IPS-18a (cell line): ENCODE measurements around the gene MGME1.
"Not testable (repeated sequence)": the region's sequence is repeated elsewhere in the genome, so short reads cannot be mapped to it uniquely, and the experiment has no call there.

Source experiments
- H3K27ac ChIP-seq: one replicate; pipeline ENCODE4 v1.5.1; 2013; ENCODE audit warnings: low read length
- H3K27me3 ChIP-seq: one replicate; pipeline ENCODE4 v1.6.1; 2013; ENCODE audit warnings: mild to moderate bottlenecking, low read length; ENCODE audit not compliant: control insufficient read depth, insufficient read depth
- H3K36me3 ChIP-seq: one replicate; pipeline ENCODE4 v1.6.1; 2013; ENCODE audit warnings: low read depth, low read length; ENCODE audit not compliant: control insufficient read depth
- H3K4me1 ChIP-seq: one replicate; pipeline ENCODE4 v1.6.1; 2013; ENCODE audit warnings: low read depth, low read length; ENCODE audit not compliant: control insufficient read depth
- H3K4me3 ChIP-seq: one replicate; pipeline ENCODE4 v1.5.1; 2013; ENCODE audit warnings: low read length
- H3K9ac ChIP-seq: one replicate; pipeline ENCODE4 v1.6.1; 2013; ENCODE audit warnings: mild to moderate bottlenecking, low read length, moderate library complexity
- H3K9me3 ChIP-seq: one replicate; pipeline ENCODE4 v1.6.1; 2013; ENCODE audit warnings: low read depth, low read length; ENCODE audit not compliant: control insufficient read depth

The MGME1 gene

GRCh38 chr20:17955302-17955701, 13.5 kb upstream of the MGME1 start:
- Histone ChIP-seq H3K27me3 (no peaks in the 10 kb centered on the region), H3K9me3 (no peaks in the 10 kb centered on the region), H3K4me3 (no peak overlapping the region), H3K9ac (no peak overlapping the region), H3K36me3 (peaks cover 74% of the 10 kb centered on the region), H3K4me1 (peaks cover 15% of the 10 kb centered on the region), H3K27ac (no peak overlapping the region)

GRCh38 chr20:17956099-17956685, 12.6 kb upstream of the MGME1 start:
- peaks cover 20% of the 10 kb centered on the region for H3K4me1 ChIP-seq
- no peak overlapping the region for H3K9ac ChIP-seq
- H3K36me3 ChIP-seq: peaks cover 66% of the 10 kb centered on the region
- H3K27ac ChIP-seq: no peak overlapping the region
- no peaks in the 10 kb centered on the region for H3K27me3 ChIP-seq
- no peaks in the 10 kb centered on the region for H3K9me3 ChIP-seq
- no peak overlapping the region for H3K4me3 ChIP-seq

GRCh38 chr20:17957505-17958363, 11.1 kb upstream of the MGME1 start:
- H3K9ac ChIP-seq: no peak overlapping the region
- peaks cover 31% of the 10 kb centered on the region for H3K4me1 ChIP-seq
- no peaks in the 10 kb centered on the region for H3K9me3 ChIP-seq
- peaks cover 50% of the 10 kb centered on the region for H3K36me3 ChIP-seq
- no peaks in the 10 kb centered on the region for H3K27me3 ChIP-seq
- H3K4me3 ChIP-seq: no peak overlapping the region
- H3K27ac ChIP-seq: no peak overlapping the region

- Histone ChIP-seq H3K9ac (no peak overlapping the region), H3K9me3 (no peaks in the 10 kb centered on the region), H3K4me3 (no peak overlapping the region), H3K36me3 (peaks cover 46% of the 10 kb centered on the region), H3K27ac (peak overlapping the region; percentile 63), H3K4me1 (peaks cover 35% of the 10 kb centered on the region), H3K27me3 (no peaks in the 10 kb centered on the region)
Measured at GRCh38 chr20:17958373-17959256, 10.2 kb upstream of the MGME1 start.

- Histone ChIP-seq H3K4me1 (peaks cover 41% of the 10 kb centered on the region), H3K9me3 (no peaks in the 10 kb centered on the region), H3K27ac (no peak overlapping the region), H3K36me3 (peaks cover 46% of the 10 kb centered on the region), H3K27me3 (no peaks in the 10 kb centered on the region), H3K9ac (no peak overlapping the region), H3K4me3 (no peak overlapping the region)
Measured at GRCh38 chr20:17959257-17959627, 9.6 kb upstream of the MGME1 start.

- peaks cover 53% of the 10 kb centered on the region for H3K4me1 ChIP-seq
- H3K27ac ChIP-seq, H3K27me3 ChIP-seq, H3K9ac ChIP-seq, H3K9me3 ChIP-seq, H3K4me3 ChIP-seq: not testable (repeated sequence)
- H3K36me3 ChIP-seq: peaks cover 35% of the 10 kb centered on the region
Measured at GRCh38 chr20:17960400-17960885, 8.4 kb upstream of the MGME1 start.

GRCh38 chr20:17960927-17961586, 7.8 kb upstream of the MGME1 start:
- Histone ChIP-seq H3K9me3 (no peaks in the 10 kb centered on the region), H3K27ac (no peak overlapping the region), H3K27me3 (no peaks in the 10 kb centered on the region), H3K36me3 (peaks cover 33% of the 10 kb centered on the region), H3K4me3 (peak overlapping the region; percentile 0), H3K4me1 (peaks cover 59% of the 10 kb centered on the region), H3K9ac (no peak overlapping the region)

- peaks cover 27% of the 10 kb centered on the region for H3K36me3 ChIP-seq
Measured at GRCh38 chr20:17961587-17961940, 7.3 kb upstream of the MGME1 start.

GRCh38 chr20:17963114-17963897, 5.5 kb upstream of the MGME1 start:
- H3K4me1 ChIP-seq: peaks cover 63% of the 10 kb centered on the region
- no peaks in the 10 kb centered on the region for H3K9me3 ChIP-seq
- H3K9ac ChIP-seq: peak overlapping the region; percentile 2
- peak overlapping the region; percentile 25 for H3K4me3 ChIP-seq
- H3K36me3 ChIP-seq: peaks cover 19% of the 10 kb centered on the region
- no peak overlapping the region for H3K27ac ChIP-seq
- no peaks in the 10 kb centered on the region for H3K27me3 ChIP-seq

More at GRCh38 chr20:17961587-17961940, 7.3 kb upstream of the MGME1 start:
- Histone ChIP-seq H3K4me1 (peaks cover 63% of the 10 kb centered on the region), H3K27ac (no peak overlapping the region), H3K4me3 (peak overlapping the region; percentile 0), H3K9me3 (no peaks in the 10 kb centered on the region), H3K9ac (no peak overlapping the region), H3K27me3 (no peaks in the 10 kb centered on the region)

GRCh38 chr20:17964073-17964472, 4.7 kb upstream of the MGME1 start:
- H3K27ac ChIP-seq: no peak overlapping the region
- H3K9me3 ChIP-seq: no peaks in the 10 kb centered on the region
- no peaks in the 10 kb centered on the region for H3K27me3 ChIP-seq
- H3K4me3 ChIP-seq: peak overlapping the region; percentile 97
- H3K9ac ChIP-seq: peak overlapping the region; percentile 2
- peaks cover 16% of the 10 kb centered on the region for H3K36me3 ChIP-seq
- peaks cover 55% of the 10 kb centered on the region for H3K4me1 ChIP-seq
